IMR-90 (cell line): Measurements from ENCODE around the gene MB. TPM values are rescaled to one million over a fixed set of nuclear protein-coding genes. Genes with fewer than 3 reads are reported as not detected.

Source experiments
- ATAC-seq: fragments of 200-7000 bp; cut with Tn5 transposase; 2 replicates; pipeline ENCODE4 v1.9.1; 2020; ENCODE audit warnings: low read depth, mild to moderate bottlenecking, moderate library complexity
- BruUV-seq: library from RNA; stranded (reverse); fragments of 400-500 nt; replicated peaks from 2 replicates; lab custom pipeline; 2021; lab: Mats Ljungman, UMichigan
- CTCF ChIA-PET: fragments of 300-600 bp; formaldehyde crosslinking; extraction: SDS; loops from one replicate; lab custom pipeline; 2021; ENCODE audit warnings: antibody characterized with exemption; lab: Yijun Ruan, JAX
- POLR2A ChIA-PET: fragments of 300-600 bp; sonication (Branson Sonifier 250); formaldehyde crosslinking; loops from one replicate; lab custom pipeline; 2022; ENCODE audit warnings: antibody characterized with exemption; ENCODE audit not compliant: unreplicated experiment; lab: Charles Lee
- DNase-seq: peaks from one replicate; pipeline ENCODE4 v3.0.0; 2013
- H2AFZ ChIP-seq: replicated peaks from 2 replicates; pipeline ENCODE3; 2013; ENCODE audit warnings: low read length, mild to moderate bottlenecking; ENCODE audit not compliant: poor library complexity
- H2AK5ac ChIP-seq: 2 replicates; pipeline ENCODE4 v1.6.1; 2013; ENCODE audit warnings: low read depth, low read length, inconsistent platforms
- H2AK9ac ChIP-seq: replicated peaks from 2 replicates; pipeline ENCODE3; 2013; ENCODE audit warnings: mild to moderate bottlenecking, low read depth, low read length, moderate library complexity; ENCODE audit not compliant: poor library complexity
- H2BK120ac ChIP-seq: 2 replicates; pipeline ENCODE4 v1.6.1; 2013; ENCODE audit warnings: low read depth, low read length, inconsistent platforms
- H2BK15ac ChIP-seq: 3 replicates; pipeline ENCODE4 v1.6.1; 2013; ENCODE audit warnings: low read depth, low read length, inconsistent platforms
- H2BK20ac ChIP-seq: 2 replicates; pipeline ENCODE4 v1.6.1; 2013; ENCODE audit warnings: low read depth, mild to moderate bottlenecking, inconsistent platforms, low read length, moderate library complexity
- H2BK5ac ChIP-seq: 2 replicates; pipeline ENCODE4 v1.6.1; 2013; ENCODE audit warnings: mild to moderate bottlenecking, low read depth, low read length, inconsistent platforms; ENCODE audit not compliant: poor library complexity, severe bottlenecking
- H3K14ac ChIP-seq: replicated peaks from 2 replicates; pipeline ENCODE4 v1.6.1; 2013; ENCODE audit warnings: low read depth, low read length, inconsistent platforms
- H3K18ac ChIP-seq: 2 replicates; pipeline ENCODE4 v1.6.1; 2013; ENCODE audit warnings: low read depth, low read length, control low read depth
- H3K23ac ChIP-seq: 2 replicates; pipeline ENCODE4 v1.6.1; 2013; ENCODE audit warnings: low read depth, low read length, inconsistent platforms
- H3K27ac ChIP-seq: 2 replicates; pipeline ENCODE4 v1.5.1; 2013; ENCODE audit warnings: mild to moderate bottlenecking, control low read depth, low read length; ENCODE audit not compliant: insufficient read depth
- H3K27me3 ChIP-seq: 2 replicates; pipeline ENCODE4 v1.6.1; 2013; ENCODE audit warnings: low read length; ENCODE audit not compliant: control insufficient read depth, insufficient read depth
- H3K36me3 ChIP-seq: 2 replicates; pipeline ENCODE4 v1.6.1; 2013; ENCODE audit warnings: low read length, mixed read lengths; ENCODE audit not compliant: control insufficient read depth, insufficient read depth
- H3K4ac ChIP-seq: 2 replicates; pipeline ENCODE4 v1.6.1; 2013; ENCODE audit warnings: low read depth, low read length, inconsistent platforms
- H3K4me1 ChIP-seq: 2 replicates; pipeline ENCODE4 v1.6.1; 2013; ENCODE audit warnings: low read length, mixed read lengths; ENCODE audit not compliant: control insufficient read depth, insufficient read depth
- H3K4me2 ChIP-seq: 2 replicates; pipeline ENCODE4 v1.6.1; 2013; ENCODE audit warnings: low read depth, mild to moderate bottlenecking, control low read depth, low read length, moderate library complexity
- H3K4me3 ChIP-seq: 2 replicates; pipeline ENCODE4 v1.5.1; 2013; ENCODE audit warnings: low read depth, mild to moderate bottlenecking, control low read depth, low read length, moderate library complexity; ENCODE audit not compliant: insufficient read depth
- H3K56ac ChIP-seq: 2 replicates; pipeline ENCODE4 v1.6.1; 2013; ENCODE audit warnings: low read length, inconsistent platforms; ENCODE audit not compliant: insufficient read depth; ENCODE audit errors: extremely low read depth
- H3K79me1 ChIP-seq, 2 experiments: 2 replicates each; pipeline ENCODE4 v1.6.1; 2013; ENCODE audit warnings: low read length in 2 of 2, inconsistent platforms in 1 of 2, low read depth in 1 of 2
- H3K9ac ChIP-seq: 2 replicates; pipeline ENCODE4 v1.6.1; 2013; ENCODE audit warnings: low read depth, low read length, control low read depth
- H3K9me1 ChIP-seq: 2 replicates; pipeline ENCODE4 v1.6.1; 2013; ENCODE audit warnings: low read length, inconsistent platforms; ENCODE audit not compliant: insufficient read depth
- H3K9me3 ChIP-seq: 2 replicates; pipeline ENCODE4 v1.6.1; 2013; ENCODE audit warnings: low read length; ENCODE audit not compliant: control insufficient read depth, insufficient read depth
- H4K20me1 ChIP-seq: 2 replicates; pipeline ENCODE4 v1.6.1; 2013; ENCODE audit warnings: low read length, inconsistent platforms; ENCODE audit not compliant: insufficient read depth
- H4K5ac ChIP-seq: 2 replicates; pipeline ENCODE4 v1.6.1; 2013; ENCODE audit warnings: mild to moderate bottlenecking, low read depth, low read length, control low read depth
- H4K8ac ChIP-seq, 2 experiments: 2 replicates each; pipeline ENCODE4 v1.6.1; 2013; ENCODE audit warnings: low read depth in 2 of 2, low read length in 2 of 2, control low read depth in 1 of 2, inconsistent platforms in 1 of 2
- H4K91ac ChIP-seq: 2 replicates; pipeline ENCODE4 v1.6.1; 2013; ENCODE audit warnings: low read depth, low read length, inconsistent platforms; ENCODE audit not compliant: insufficient read depth
- RCOR1 ChIP-seq: IDR thresholded peaks from 2 replicates; pipeline ENCODE4 v1.6.1; 2012; ENCODE audit warnings: mild to moderate bottlenecking, low read length, improper control_type of control experiment; ENCODE audit not compliant: insufficient replicate concordance
- WGBS, 2 experiments: methylation state at CpG; one replicate each; pipeline versions ENCODE4 v1.1.5 to v1.1.7; 2013; ENCODE audit warnings: missing lambda C conversion rate in 2 of 2; ENCODE audit not compliant: insufficient read length in 1 of 2; ENCODE audit errors: extremely low coverage in 2 of 2; 5-methylcytosine and 5-hydroxymethylcytosine counted together
- dilution Hi-C: fragments of 300-500 bp; cut with HindIII; formaldehyde crosslinking; loops from one replicate; pipeline ENCODE4 v1.14.3; 2018; ENCODE audit warnings: low sequenced_read_pairs; ENCODE audit not compliant: unreplicated experiment
- in situ Hi-C: fragments of 300-500 bp; cut with MboI; formaldehyde crosslinking; loops from 3 replicates; pipeline ENCODE4 v1.14.3; 2019; ENCODE audit warnings: low sequenced_read_pairs, inconsistent platforms, mixed read lengths
- intact Hi-C: fragments of 100-400 bp; cut with micrococcal nuclease; formaldehyde crosslinking; loops from 2 replicates; pipeline ENCODE4 v1.10.0; 2022
- polyA plus RNA-seq, 3 experiments: library from polyadenylated mRNA; depleted of rRNA; stranded (reverse); fragments of >200 nt; gene quantifications; 2 replicates each; pipeline ENCODE4 v1.2.3, GENCODE V29; 2012; ENCODE audit warnings: low replicate concordance in 1 of 3
- total RNA-seq: library from RNA; depleted of rRNA; stranded (reverse); fragments of >200 nt; gene quantifications from 2 replicates; pipeline ENCODE4 v1.2.3, GENCODE V29; 2012

The MB gene
- total and polyA plus RNA-seq, 2 of the 4 experiments (the other 2 are of a cell fraction): not detected

DNA sequence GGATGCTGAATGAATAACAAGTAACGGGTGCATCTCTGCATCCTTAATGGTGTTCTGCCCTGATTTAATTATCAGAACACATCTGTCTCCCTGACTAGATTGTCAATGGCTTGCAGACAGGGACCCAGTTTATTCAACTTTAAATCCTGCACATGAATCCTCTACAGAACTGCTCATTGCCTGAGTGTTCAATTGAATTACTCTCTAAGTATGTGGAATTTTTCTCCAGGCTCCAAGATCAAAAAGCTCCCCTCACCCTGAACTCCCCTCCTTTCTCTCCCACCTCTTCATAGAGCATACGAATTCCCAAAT is 11.8 kb downstream of the MB start:
- peaks cover 54% of the 10 kb centered on the region for H3K27me3 ChIP-seq
- ChIA-PET POLR2A (no interaction called here), CTCF (no interaction called here)
- no peak overlapping the region for H2BK20ac ChIP-seq
- 0 out of 2 replicates have a peak, but pooled peaks cover 1% of the 10 kb centered on the region for H3K4me1 ChIP-seq
- no peak overlapping the region for H3K27ac ChIP-seq
- H4K91ac ChIP-seq: no peak overlapping the region
- H3K9ac ChIP-seq: no peak overlapping the region
- dilution Hi-C loops: no loop called here
- no peak overlapping the region for H3K56ac ChIP-seq
- no peaks in the 10 kb centered on the region for H3K79me1 ChIP-seq
- no peak overlapping the region for H2BK120ac ChIP-seq
- no peak overlapping the region for H2AK9ac ChIP-seq
- intact Hi-C loops: no loop called here
- H4K5ac ChIP-seq: no peak overlapping the region
- no peak overlapping the region for H3K4me3 ChIP-seq
- no peaks in the 10 kb centered on the region; the same call in 1 of the 2 replicates for H3K9me1 ChIP-seq
- H2BK15ac ChIP-seq: no peak overlapping the region
- BruUV-seq: no TSS peak
- in situ Hi-C loops: no loop called here
- ATAC-seq: no peak
- no peaks in the 10 kb centered on the region for H4K20me1 ChIP-seq
- no peak for DNase-seq
- no peaks in the 10 kb centered on the region for H3K9me3 ChIP-seq
- H3K23ac ChIP-seq: no peak overlapping the region
- H2BK5ac ChIP-seq: no peak overlapping the region
- H2AK5ac ChIP-seq: no peak overlapping the region
- no peak for TF ChIP-seq RCOR1
- no peak overlapping the region for H3K4me2 ChIP-seq
- H3K14ac ChIP-seq: no peak overlapping the region
- no CpG with 5 or more reads among the region's 2 CpGs for WGBS, 2 experiments
- H3K36me3 ChIP-seq: no peaks in the 10 kb centered on the region
- no peak overlapping the region for H4K8ac ChIP-seq
- no peak overlapping the region for H3K18ac ChIP-seq
- H2AFZ ChIP-seq: no peak overlapping the region
- H3K4ac ChIP-seq: no peak overlapping the region
